SJCRH30 (cell line): Measurements from ENCODE around the gene LGALS4. TPM values are rescaled to one million over a fixed set of nuclear protein-coding genes. Genes with fewer than 3 reads are reported as not detected.
"Not testable (repeated sequence)": the region's sequence is repeated elsewhere in the genome, so short reads cannot be mapped to it uniquely, and the experiment has no call there.

ENCODE experiments used
- DNase-seq, 2 experiments: peaks; one replicate each; pipeline ENCODE4 v3.0.0-alpha.2; 2015 to 2020
- H3K27ac ChIP-seq: fragments of 250-450 bp; sonication (Bioruptor Pico); 2 replicates; pipeline ENCODE4 v1.5.1; 2020; ENCODE audit warnings: mild to moderate bottlenecking, moderate library complexity
- H3K27me3 ChIP-seq: fragments of 250-450 bp; sonication (Bioruptor Pico); 2 replicates; pipeline ENCODE4 v1.5.1; 2020; ENCODE audit warnings: mild to moderate bottlenecking, moderate library complexity
- H3K36me3 ChIP-seq: fragments of 250-450 bp; sonication (Bioruptor Pico); 2 replicates; pipeline ENCODE4 v1.5.1; 2020; ENCODE audit warnings: mild to moderate bottlenecking, moderate library complexity
- H3K4me1 ChIP-seq: fragments of 250-450 bp; sonication (Bioruptor Pico); 2 replicates; pipeline ENCODE4 v1.5.1; 2020; ENCODE audit warnings: mild to moderate bottlenecking, moderate library complexity
- H3K4me3 ChIP-seq: fragments of 250-450 bp; sonication (Bioruptor Pico); 2 replicates; pipeline ENCODE4 v1.5.1; 2020; ENCODE audit warnings: mild to moderate bottlenecking, moderate library complexity
- H3K9me3 ChIP-seq: fragments of 250-450 bp; sonication (Bioruptor Pico); replicated peaks from 2 replicates; pipeline ENCODE4 v1.5.1; 2020; ENCODE audit warnings: mild to moderate bottlenecking, moderate library complexity
- total RNA-seq: library from RNA; depleted of rRNA; stranded (reverse); fragments of >200 nt; shearing (Covaris generic); gene quantifications from 2 replicates; pipeline ENCODE4 v1.2.3, GENCODE V29; 2014

Gene LGALS4
- total RNA-seq, 1 experiment from 2014 or later = 0.06 TPM

DNA sequence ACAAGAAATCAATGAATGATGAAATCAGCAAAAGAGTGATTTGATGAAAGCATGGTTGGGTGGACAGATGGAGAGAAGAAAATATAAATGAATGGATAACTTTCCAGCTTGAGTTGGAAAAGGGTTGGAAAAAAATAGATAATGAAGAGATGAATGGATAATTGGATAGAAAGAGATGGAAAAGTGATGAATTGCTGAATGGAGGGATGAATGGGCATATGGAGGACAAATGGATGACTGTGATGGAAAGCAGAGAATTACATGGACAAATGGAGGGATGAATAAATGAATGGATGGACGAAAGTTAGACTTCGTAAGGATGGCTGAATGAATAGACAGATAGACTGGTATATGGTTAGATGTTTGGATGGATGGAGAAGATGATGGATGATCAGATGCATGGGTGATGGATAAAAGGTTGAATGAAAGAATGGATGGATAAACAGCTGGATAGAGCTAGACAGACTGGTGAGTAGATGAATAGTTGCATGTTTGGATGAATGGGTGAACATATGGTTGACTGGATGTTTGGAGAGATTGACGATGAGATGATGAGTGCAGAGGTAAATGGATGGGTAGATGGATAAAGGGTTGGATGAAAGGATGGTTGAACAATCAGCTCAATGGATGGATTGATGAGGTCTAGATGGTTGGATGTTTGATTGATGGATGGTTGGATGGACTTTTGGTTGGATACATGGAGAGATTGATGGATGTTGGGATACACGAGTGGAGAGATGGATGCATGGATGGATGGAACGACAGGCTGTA is 12.0 kb downstream of the LGALS4 start:
- no peaks in the 10 kb centered on the region for H3K4me1 ChIP-seq
- H3K27ac ChIP-seq = no peak overlapping the region
- H3K4me3 ChIP-seq = no peak overlapping the region
- DNase-seq = no peak
- H3K36me3 ChIP-seq = no peaks in the 10 kb centered on the region
- H3K27me3 ChIP-seq = no peaks in the 10 kb centered on the region
- peaks cover 4% of the 10 kb centered on the region; the same call in 1 of the 2 replicates for H3K9me3 ChIP-seq

DNA sequence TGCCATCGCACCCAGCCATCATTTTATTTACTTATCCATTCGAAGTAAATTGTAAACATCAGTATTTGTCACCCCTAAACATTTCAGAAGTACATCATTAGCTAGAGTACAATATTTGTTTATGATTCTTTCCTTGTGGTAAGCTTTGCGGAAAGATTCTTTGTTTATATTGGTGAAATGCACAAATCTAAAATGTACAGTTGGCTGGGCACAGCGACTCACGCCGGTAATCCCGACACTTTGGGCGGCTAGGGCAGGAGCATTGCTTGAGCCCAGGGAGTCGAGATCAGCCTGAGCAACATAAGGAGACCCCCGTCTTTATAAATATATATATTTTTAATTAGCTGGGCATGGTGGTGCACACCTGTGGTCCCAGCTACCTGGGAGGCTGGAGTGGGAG is 13.6 kb downstream of the LGALS4 start:
- peaks cover 4% of the 10 kb centered on the region; the same call in 1 of the 2 replicates for H3K9me3 ChIP-seq
- H3K27ac ChIP-seq = no peak overlapping the region
- H3K4me3 ChIP-seq = no peak overlapping the region
- H3K4me1 ChIP-seq = no peaks in the 10 kb centered on the region
- no peaks in the 10 kb centered on the region for H3K36me3 ChIP-seq
- no peaks in the 10 kb centered on the region for H3K27me3 ChIP-seq
- DNase-seq = no peak

GRCh38 chr19:38797781-38798180 is 15.0 kb downstream of the LGALS4 start:
- H3K27ac ChIP-seq, H3K27me3 ChIP-seq, H3K4me3 ChIP-seq, H3K4me1 ChIP-seq, H3K36me3 ChIP-seq, DNase-seq, H3K9me3 ChIP-seq: not testable (repeated sequence)

DNA sequence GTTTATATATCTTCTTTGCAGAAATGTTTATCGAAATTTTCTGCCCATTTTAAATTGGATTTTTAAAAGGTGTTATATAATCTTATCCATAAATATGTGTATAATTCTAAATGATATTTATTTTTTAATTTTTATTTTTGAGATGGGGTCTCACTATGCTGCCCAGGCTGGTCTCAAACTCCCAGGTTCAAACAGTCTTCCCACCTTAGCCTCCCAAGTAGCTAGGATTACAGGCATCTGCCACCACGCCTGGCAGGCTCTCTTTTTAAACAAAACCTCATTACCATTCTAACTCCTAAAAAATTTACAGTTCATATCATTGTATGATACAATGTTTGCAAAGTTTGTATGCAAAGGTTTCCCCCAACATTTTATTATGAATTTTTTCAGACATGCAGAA is 16.6 kb downstream of the LGALS4 start:
- H3K27me3 ChIP-seq = no peaks in the 10 kb centered on the region
- H3K4me3 ChIP-seq = no peak overlapping the region
- no peaks in the 10 kb centered on the region for H3K4me1 ChIP-seq
- peaks cover 4% of the 10 kb centered on the region; the same call in 1 of the 2 replicates for H3K9me3 ChIP-seq
- H3K36me3 ChIP-seq = no peaks in the 10 kb centered on the region
- no peak for DNase-seq
- H3K27ac ChIP-seq = no peak overlapping the region

- DNase-seq = no peak
- H3K4me3 ChIP-seq = no peak overlapping the region
Measured at GRCh38 chr19:38795549-38795948, 17.2 kb downstream of the LGALS4 start.

DNA sequence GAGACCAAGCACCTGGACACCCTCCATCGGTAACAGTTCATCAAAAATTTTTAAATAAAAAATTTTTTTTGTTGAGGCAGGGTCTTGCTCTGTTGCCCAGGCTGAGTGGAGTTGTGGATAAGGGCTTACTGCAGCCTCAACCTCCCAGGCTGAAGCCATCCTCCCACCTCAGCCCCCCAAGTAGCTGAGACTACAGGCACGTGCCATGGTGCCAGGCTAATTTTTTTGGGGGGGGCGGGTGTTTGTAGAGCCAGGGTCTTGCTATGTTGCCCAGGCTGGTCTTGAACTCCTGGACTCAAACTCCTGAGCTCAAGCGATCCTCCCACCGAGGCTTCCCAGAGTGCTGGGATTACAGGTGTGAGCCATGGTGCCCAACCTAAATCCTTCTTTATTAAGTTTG is 19.1 kb downstream of the LGALS4 start:
- Histone ChIP-seq H3K27ac (no peak overlapping the region), H3K4me1 (no peaks in the 10 kb centered on the region), H3K4me3 (no peak overlapping the region), H3K9me3 (no peaks in the 10 kb centered on the region), H3K36me3 (no peaks in the 10 kb centered on the region), H3K27me3 (no peaks in the 10 kb centered on the region)
- DNase-seq = no peak

More at GRCh38 chr19:38795549-38795948, 17.2 kb downstream of the LGALS4 start:
- Histone ChIP-seq H3K27me3 (no peaks in the 10 kb centered on the region), H3K36me3 (no peaks in the 10 kb centered on the region), H3K27ac (no peak overlapping the region), H3K9me3 (no peaks in the 10 kb centered on the region), H3K4me1 (no peaks in the 10 kb centered on the region)

DNA sequence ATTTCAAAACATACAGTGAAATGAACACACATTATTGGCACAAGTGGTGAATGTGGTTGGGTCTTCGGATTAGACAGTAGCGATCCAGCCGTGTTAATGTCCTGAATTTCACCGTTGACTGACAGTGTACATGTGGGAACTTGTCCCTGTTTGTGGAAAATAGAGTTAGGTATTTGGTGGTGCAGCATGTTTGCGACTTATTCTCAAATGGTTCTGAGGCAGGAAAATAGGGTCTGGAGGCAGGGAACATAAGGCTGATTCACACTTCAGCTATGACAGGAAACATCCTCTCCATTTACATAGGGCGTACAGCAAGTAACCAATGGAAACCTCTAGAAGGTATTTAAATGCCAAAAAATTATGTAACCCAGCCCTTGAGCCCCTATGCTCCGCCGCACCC is 19.6 kb downstream of the LGALS4 start:
- no peaks in the 10 kb centered on the region for H3K36me3 ChIP-seq
- no peak overlapping the region for H3K4me3 ChIP-seq
- H3K27me3 ChIP-seq = no peaks in the 10 kb centered on the region
- no peaks in the 10 kb centered on the region for H3K9me3 ChIP-seq
- H3K4me1 ChIP-seq = no peaks in the 10 kb centered on the region
- H3K27ac ChIP-seq = no peak overlapping the region
- no peak for DNase-seq

- no peak overlapping the region for H3K27ac ChIP-seq
Measured at GRCh38 chr19:38792250-38793111, 20.3 kb downstream of the LGALS4 start.

DNA sequence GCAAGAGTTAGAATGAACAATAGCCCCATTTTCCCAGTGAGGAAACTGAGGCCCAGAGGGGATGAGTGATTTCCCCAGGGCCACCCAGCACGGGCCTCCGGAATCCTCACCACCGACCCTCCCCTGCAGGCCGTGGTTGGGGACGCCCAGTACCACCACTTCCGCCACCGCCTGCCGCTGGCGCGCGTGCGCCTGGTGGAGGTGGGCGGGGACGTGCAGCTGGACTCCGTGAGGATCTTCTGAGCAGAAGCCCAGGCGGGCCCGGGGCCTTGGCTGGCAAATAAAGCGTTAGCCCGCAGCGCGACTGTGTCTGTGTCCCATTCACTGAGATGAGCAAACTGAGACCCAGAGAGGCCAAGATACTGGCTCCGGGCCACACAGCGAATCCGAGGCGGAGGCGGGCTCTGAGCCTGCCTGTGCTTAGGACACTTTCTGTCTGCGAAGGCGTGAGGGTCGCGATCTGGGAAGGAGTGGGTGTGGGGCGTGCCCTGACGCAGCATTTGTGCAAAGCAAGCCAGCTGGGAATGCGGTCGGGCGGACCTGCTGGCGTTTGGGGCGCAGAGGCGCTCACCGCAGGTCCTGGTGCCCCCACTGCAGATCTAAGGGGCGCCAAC is 21.2 kb downstream of the LGALS4 start:
- H3K9me3 ChIP-seq, H3K27me3 ChIP-seq, H3K36me3 ChIP-seq, H3K4me1 ChIP-seq, H3K27ac ChIP-seq, DNase-seq, H3K4me3 ChIP-seq: not testable (repeated sequence)

More at GRCh38 chr19:38792250-38793111, 20.3 kb downstream of the LGALS4 start:
- no peak overlapping the region for H3K4me3 ChIP-seq
- H3K4me1 ChIP-seq = no peaks in the 10 kb centered on the region
- H3K27me3 ChIP-seq = no peaks in the 10 kb centered on the region
- DNase-seq = no peak
- H3K9me3 ChIP-seq = no peaks in the 10 kb centered on the region
- no peaks in the 10 kb centered on the region for H3K36me3 ChIP-seq

GRCh38 chr19:38790507-38791403 is 22.0 kb downstream of the LGALS4 start:
- H3K27ac ChIP-seq, H3K4me1 ChIP-seq, H3K27me3 ChIP-seq, DNase-seq, H3K4me3 ChIP-seq, H3K9me3 ChIP-seq, H3K36me3 ChIP-seq: not testable (repeated sequence)

GRCh38 chr19:38788478-38789243 is 24.1 kb downstream of the LGALS4 start, which contains the start of gene LGALS7B:
LGALS7B (plus strand) TSS chr19:38789200; CDS start chr19:38789227, 27 bp downstream.
- Histone ChIP-seq H3K4me1 (no peaks in the 10 kb centered on the region), H3K4me3 (peak within 1 kb of the TSS; percentile 26), H3K36me3 (no peaks in the 10 kb centered on the region), H3K27me3 (no peaks in the 10 kb centered on the region), H3K27ac (no peak within 1 kb of the TSS), H3K9me3 (no peaks in the 10 kb centered on the region)
- DNase-seq = peak in 1 of 2 experiments; percentile 31

- DNase-seq = no peak
- H3K4me1 ChIP-seq = no peaks in the 10 kb centered on the region
- no peaks in the 10 kb centered on the region for H3K27me3 ChIP-seq
- H3K27ac ChIP-seq = no peak overlapping the region
- H3K36me3 ChIP-seq = no peaks in the 10 kb centered on the region
- no peaks in the 10 kb centered on the region for H3K9me3 ChIP-seq
- H3K4me3 ChIP-seq = no peak overlapping the region
Measured at GRCh38 chr19:38786572-38787265, 26.0 kb downstream of the LGALS4 start.

DNA sequence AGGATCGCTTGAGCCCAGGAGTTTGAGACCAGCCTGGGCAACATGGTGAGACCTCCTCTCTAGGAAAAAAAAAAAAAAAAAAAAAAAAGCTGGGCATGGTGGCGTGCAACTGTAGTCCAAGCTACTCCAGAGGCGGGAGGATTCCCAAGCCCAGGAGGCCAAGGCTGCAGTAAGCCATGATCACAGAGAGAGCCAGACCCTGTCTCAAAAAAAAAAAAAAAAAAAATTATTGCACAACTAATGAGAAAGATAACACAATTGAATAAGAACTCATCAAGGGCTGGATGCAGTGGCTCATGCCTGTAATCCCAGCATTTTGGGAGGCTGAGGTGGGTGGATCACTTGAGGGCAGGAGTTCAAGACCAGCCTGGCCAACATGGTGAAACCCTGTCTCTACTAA is 26.7 kb downstream of the LGALS4 start:
- DNase-seq, H3K27ac ChIP-seq, H3K36me3 ChIP-seq, H3K4me3 ChIP-seq, H3K4me1 ChIP-seq, H3K9me3 ChIP-seq, H3K27me3 ChIP-seq: not testable (repeated sequence)
